Spleen (tissue), 7 donors: ENCODE results near the gene DPYD.

ENCODE experiments used
- CTCF ChIP-seq, 11 experiments: fragments of 200-600 bp in 7 of 11; fragments of 450-650 bp in 4 of 11; sonication (generic) in 4 of 11; IDR thresholded peaks in 8 of 11; conservative IDR thresholded peaks in 3 of 11; 1 replicate in 7 of 11; 2 replicates in 4 of 11; pipeline versions ENCODE4 v1.4.0 to v1.8.0; 2016 to 2021; ENCODE audit warnings: antibody characterized with exemption in 11 of 11, inconsistent platforms in 4 of 11, mild to moderate bottlenecking in 1 of 11
- POLR2A ChIP-seq, 3 donors: fragments of 450-650 bp; IDR thresholded peaks; one replicate each; pipeline ENCODE4 v1.5.1; 2017; ENCODE audit warnings: antibody characterized with exemption in 3 of 3, mild to moderate bottlenecking in 1 of 3
- POLR2AphosphoS5 ChIP-seq, 3 donors: sonication (generic); formaldehyde crosslinking; IDR thresholded peaks; one replicate each; pipeline ENCODE4 v1.5.1; 2017; ENCODE audit warnings: antibody characterized with exemption in 3 of 3
- donor health status: DM: no; HTN: no; CAD: no; lungs with moderate emphysema.
- donor health status: DM: no; HTN: no; CAD: no.
- donor health status: DM: no; HTN: no; CAD: no.

- TF ChIP-seq CTCF (IDR thresholded peaks at IDR 0.05 in 8 of 11, conservative IDR thresholded peaks at IDR 0.05 in 3 of 11) (no peak), POLR2AphosphoS5 (IDR thresholded peaks at IDR 0.05) (no peak), POLR2A (IDR thresholded peaks at IDR 0.05) (no peak)
Measured at GRCh38 chr1:97796711-97797110, 124.1 kb downstream of the DPYD start.
